ENCODE results near the gene ABCC4.

ABCC4 gene

DNA sequence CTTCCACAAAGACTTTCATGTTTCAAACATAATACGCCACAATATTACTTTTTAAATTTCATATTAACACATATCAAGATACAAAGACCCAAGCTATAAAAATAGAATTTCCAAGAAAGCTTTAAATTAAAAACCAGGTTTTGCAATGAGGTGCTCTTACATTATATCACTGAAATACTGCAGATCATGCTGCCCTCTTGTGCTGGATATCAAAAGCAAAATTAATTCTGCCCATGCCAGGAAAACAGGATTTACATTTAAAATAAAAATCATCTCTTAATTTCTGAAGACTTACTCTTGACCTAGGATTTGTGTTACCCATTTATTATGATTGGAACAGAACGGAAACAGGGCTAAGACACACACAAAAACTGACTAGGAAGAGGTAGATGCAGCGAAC is 145.0 kb downstream of the ABCC4 start:
- DNase-seq (ENCODE audit: low read depth): no peak

DNA sequence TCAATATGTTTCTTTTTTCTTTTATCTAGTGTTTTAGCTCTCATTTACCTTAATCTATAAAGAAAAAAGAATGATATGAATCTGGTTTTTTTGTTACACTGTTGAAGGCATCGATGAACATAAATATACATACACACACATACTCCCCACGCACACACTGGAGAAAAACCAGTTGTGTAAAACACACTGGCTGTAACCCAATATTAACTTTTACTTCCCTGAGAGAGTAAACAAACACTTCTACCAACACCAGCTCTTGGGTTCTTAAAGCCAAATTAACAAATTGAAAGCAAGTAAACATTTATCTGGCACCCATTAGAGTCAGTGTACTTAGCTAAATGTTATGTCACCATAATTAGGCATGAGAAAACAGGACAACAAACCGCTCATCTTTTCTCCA is 145.7 kb downstream of the ABCC4 start:
- DNase-seq (ENCODE audit: low read depth): no peak

DNA sequence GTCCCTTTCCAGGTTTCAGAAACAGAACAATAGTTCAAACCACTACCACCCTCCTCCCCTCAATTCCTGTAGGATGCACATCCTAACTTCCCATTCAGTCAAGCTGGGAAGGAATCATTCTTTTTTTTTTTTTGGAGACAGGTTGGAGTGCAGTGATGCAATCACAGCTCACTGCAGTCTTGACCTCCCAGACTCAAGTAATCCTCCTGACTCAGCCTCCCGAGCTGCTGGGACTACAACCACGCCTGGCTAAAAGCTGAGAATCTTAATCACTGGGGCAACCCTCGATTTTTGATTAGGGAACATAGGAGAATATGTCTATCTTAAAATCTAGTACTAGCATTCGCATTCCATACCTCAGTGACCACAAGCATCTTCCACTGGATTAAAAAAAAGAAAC is 146.2 kb downstream of the ABCC4 start:
- DNase-seq (ENCODE audit: low read depth): no peak

DNA sequence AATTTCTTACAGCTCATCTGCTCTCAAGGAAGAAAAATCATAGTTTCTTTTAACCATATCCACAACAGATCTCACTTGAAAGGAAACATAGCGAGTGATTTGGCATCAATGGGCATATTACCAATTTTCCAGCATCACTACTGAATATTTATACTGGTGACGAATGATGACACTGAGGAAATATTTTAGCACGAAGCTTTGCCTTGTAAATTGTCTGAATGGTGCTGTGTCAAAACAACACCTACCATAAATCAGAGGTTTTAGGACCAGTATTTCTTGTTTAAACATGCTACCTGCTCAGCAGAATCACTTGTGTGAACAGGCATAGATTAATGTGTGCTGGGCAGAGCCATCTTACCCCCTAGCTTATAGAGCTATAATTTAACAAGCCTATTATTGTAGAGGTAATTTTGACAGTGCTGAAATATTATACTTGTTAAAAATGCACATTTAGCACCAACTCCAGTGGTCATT is 146.8 kb downstream of the ABCC4 start:
- DNase-seq (ENCODE audit: low read depth): no peak

DNA sequence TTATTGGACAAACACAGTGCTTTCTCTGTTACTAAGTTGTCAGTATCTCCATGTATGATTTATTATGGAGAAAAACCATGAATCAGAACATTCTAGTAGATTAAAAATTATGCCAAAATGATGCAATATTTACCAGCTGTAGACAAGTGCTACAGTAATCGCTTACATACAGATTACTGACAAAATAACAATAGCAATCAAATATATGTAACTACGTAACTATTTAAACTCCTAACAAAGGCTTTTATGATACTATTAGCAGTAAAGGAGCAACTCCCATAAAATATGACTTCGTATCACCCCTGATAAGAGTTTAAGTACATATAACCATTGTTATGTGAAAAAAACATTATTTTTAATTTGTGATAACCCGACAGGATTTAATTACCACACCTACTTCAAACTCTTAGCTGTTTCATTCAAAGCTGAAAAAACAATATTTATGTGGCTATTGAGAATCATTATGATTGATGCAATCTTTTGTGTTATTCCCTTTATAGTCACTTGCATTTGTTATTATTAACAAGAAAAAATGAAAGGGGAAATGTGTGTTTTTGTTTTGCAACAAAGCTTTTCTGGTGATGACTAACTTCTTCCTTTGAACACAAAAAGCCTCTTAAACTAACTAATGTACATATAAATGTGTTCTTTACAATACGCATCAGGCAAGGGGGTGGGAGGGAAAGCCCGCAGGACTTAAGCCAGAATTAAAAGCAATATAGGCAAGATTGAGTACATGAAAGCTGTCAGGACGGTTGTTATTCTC is 147.4 kb downstream of the ABCC4 start:
- no peak for DNase-seq (ENCODE audit: low read depth)

DNA sequence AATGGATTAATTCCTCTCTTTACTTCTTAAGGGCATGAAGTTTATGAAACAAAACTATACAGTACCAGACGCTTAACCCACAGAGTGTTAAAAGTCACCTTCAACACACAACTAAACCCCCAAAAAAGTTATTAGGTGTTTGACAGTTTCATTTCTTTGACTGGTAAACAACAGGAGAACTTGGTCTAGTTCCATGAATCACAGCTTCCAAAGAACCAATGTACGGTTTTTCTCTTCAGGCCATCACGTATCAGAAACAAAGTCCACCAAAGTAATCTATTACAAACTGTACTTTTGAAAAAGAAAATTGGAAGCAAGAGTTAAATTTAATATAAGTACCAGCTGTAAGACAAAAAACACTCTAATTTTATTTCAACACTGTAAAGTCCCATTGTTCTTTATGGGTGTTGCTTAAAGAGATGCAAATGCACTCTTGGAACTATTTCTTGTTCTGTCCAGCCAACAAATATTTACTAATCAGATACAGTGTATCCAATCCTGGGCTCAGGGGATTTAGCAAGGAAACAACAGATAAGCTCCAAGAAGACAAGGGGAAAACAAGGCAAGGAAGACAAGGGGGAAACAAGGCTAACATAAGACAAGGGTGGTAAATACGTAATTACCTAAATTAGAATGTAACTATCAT is 149.2 kb downstream of the ABCC4 start:
- DNase-seq (ENCODE audit: low read depth): no peak

DNA sequence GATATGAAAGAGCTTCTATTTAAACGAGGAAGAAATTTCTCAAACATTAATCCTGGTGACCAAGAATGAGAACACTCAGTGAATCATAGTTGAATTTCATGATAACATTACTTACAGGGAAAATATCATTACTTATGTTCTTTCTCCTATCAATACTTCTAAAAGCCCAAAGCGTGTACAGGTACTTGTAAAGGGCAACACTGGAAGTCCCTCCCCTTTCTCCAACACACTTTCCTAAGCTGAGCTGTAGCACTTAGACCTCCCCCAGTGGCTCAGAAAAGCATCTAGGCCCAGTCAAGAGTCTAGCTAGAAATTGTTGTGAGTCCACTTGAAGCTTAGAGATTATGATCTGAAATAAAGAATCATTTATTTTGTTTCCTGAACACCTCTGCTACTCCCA is 150.7 kb downstream of the ABCC4 start:
- DNase-seq (ENCODE audit: low read depth): no peak

DNA sequence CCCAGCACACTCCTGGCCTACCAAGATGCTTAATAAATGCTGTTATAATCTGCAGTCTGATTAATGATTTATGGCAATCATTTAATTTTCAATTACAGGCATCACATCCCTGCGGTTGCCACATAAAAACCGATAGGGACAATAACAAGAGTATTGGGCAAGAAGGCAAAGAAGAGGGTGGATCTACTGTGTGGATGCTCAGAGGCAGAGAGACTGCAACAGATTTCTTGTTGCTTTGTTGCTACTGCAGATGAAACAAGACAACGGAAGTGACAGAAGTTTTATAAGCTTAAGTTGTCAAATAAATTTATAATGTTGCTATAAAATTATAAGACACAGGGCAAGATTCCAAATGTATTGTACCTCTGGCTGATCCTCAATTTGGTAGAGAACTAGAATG is 154.8 kb downstream of the ABCC4 start:
- DNase-seq (ENCODE audit: low read depth): no peak

DNA sequence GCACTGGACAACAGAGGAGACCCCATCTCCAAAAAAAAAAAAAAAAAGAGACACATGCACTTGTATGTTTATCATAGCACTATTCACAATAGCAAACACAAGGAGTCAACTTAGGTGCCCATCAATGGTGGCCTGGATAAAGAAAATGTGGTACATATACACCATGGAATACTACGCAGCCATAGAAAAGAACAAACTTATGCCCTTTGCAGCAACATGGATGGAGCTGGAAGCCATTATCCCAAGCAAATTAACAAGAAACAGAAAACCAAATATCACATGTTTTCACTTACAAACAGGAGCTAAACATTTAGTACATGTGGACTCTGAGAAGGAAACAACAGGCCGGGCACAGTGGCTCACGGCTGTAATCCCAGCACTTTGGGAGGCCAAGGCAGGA is 155.7 kb downstream of the ABCC4 start:
- no peak for DNase-seq (ENCODE audit: low read depth)

DNA sequence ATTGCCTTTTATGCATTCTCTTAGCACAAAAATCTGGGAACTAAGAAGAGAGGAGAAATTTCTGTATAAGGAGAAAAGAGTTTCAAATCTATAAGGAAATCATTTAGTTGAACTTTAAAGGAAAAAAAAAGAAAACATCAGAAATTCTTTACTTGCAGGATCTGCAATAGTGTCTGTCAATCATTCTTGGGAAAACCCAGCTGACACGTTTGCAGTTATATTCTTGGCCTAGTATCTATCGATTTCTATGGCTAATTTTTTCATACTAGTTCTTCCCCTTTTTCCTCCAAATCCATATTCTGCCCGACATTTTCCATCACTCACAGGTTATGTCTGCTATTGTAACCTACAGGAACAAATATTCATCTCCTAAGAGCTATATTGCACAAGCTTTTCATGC is 160.7 kb downstream of the ABCC4 start:
- DNase-seq (ENCODE audit: low read depth): no peak

DNA sequence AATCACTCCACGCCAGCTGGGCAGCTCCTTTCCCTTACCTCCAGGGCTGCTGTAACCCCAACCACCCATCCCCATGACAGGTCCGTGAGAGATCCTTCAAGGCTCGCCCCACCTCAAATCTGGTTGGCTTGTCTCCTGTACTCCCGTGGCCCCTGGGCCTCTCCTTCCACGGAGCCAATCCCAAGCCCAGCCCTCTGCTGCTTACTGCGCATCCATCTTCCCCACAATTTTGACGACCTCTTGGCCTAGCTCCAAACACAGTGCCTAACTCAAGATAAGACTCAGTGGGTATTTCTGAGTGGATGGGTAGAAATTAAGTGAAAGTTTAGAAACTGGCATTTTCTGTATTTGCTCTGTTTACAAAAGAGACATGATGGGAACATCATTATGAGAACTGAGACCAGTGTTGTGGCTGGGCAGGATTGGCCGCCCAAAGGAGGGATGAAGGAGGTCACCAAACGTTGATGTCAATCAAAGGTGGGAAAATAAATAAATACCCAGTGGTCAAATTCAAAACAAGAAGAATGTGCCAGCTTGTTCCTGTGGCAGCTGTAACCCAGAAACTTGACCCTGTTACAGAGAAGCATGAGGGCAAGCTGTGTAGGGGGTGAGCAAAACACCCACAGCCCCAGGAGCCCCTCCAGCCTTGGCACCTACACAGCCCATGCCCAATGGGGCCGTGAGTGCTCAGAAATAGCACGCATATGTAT is 162.2 kb downstream of the ABCC4 start:
- DNase-seq (ENCODE audit: low read depth): no peak

DNA sequence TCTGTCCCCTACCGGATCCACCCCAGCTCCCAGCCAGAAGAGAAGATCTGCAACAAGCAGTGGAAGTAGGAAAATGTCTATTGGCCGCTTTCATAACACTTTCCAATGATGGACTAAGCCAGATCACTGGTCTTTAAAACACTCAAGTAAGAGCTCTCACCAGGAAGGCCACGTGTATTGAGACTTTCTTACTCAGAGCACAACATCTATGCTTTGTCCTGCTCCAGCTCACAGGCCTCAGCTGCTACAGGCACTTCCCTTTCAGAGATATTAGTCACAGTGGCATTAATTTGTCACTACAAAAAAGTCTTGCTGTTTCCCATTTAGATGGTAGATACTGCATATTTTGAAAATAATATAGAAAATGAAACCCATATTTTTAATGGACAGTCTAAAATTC is 164.2 kb downstream of the ABCC4 start:
- no peak for DNase-seq (ENCODE audit: low read depth)

DNA sequence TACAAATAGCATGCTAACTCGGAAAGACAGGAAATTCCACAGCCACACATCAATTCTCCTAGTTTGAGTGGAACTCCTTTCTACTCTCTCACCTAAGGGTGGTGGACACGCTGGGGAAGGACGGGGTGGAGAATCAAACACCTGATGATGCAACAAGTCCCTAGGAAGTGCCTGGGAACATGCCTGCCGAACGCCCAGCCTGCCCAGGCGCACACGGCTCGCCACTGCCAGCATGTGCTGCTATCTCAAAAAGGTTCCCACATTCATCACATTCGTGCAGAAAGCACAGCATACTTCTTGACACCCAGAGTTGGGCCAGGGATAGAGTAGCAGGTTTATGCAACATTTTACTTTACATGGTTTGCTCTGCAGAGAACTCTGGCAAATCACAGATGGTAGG is 164.6 kb downstream of the ABCC4 start:
- no peak for DNase-seq (ENCODE audit: low read depth)

DNA sequence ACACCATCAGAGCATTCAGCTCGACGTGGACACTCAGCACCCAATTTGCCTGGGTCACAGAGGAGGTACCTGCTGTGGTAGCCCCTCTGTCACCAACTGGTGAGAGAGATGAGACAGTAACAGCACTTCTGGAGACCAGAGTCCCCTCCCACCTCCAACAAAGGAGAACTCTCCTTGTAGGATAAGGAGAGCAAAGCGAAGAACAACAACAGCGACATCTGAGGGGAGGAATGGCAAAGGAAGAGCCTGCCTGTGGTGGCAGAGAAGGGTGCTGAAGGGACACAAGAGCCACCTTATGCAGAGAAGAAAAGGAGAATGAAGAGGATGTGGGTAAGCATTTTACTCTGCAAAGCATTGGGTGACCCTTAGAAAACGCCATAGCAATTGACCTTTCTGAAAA is 167.8 kb downstream of the ABCC4 start:
- DNase-seq (ENCODE audit: low read depth): no peak

DNA sequence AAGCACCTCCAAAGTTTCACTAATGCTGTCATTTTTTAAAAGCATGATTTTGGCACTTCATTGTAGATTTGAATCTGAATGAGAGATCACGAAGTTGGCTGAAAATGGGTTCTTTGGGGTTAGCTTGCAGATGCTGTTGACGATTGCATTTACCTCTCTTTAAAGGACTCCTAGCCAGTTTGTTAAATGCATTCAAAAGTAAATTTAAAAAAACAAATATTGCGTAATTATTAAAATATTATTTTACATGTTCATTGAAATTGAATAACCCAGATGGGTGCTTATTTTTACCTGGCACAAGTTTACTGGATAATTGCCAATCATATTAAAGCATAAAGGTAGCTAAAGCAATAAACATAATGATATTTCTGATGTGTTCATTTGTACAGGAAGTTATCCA is 172.2 kb downstream of the ABCC4 start:
- DNase-seq (ENCODE audit: low read depth): no peak

DNA sequence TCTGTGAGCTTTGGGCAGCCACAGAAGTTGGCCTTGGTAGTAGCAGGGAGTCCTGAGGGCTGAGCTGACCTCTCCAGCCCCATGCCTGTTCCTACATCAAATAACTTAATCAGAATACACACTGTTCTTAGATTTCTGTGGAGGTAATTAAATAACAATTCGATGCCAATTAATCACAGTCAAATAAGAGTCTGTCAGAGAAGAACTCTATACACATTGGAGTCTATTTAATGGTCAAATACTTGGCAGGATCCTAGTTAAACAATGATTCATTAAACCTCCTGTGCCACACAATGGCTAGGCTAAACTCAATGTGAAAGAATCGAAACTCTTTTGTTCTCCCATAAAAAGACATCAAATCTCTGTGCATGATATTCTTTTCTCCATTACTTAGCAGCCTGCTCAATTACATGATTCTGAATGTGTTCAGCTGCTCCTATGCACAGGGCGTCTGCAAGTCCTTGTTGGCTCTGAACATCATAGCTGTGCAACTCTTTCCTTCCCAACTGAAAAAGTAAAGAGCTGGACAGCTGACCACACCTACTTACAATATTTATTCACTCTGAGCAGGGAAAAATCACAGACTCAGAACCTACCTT is 173.1 kb downstream of the ABCC4 start:
- no peak for DNase-seq (ENCODE audit: low read depth)

DNA sequence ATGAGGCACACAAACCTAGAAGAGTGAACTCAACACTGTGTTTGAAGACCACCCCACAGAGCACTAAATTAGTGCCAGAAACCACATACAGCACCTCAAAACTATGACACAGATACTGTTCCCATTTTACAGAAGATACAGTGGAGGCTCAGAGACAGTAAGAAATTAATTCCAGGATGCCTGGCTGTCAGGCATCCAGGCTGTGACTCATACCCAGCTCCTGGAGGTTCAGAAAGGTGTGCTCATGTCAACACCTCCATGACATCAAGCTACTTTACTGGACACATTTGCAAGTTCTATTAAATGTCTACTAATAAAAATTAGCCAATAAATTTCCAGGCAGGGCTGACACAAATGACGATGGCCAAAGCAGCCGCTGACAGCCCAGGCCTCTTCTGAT is 176.3 kb downstream of the ABCC4 start:
- DNase-seq (ENCODE audit: low read depth): no peak

DNA sequence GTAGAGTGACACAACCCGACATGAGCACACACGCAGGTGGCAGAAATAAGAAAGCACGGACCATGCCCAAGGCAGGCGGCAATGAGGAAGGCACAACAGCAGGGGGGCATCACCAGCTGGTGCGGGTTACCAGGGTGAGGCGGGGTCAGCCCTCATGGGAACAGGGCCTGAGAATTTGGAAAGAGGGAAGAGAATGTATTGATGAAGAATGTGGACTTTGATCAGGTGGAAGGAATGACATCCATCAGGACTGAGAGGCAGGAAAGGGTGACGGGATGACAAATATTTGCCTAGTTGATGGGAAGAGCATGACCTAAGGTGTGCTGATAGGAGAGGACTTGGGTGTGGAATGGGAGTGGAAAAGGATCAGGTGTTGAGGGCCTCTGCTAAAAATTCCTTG is 177.5 kb downstream of the ABCC4 start:
- no peak for DNase-seq (ENCODE audit: low read depth)

DNA sequence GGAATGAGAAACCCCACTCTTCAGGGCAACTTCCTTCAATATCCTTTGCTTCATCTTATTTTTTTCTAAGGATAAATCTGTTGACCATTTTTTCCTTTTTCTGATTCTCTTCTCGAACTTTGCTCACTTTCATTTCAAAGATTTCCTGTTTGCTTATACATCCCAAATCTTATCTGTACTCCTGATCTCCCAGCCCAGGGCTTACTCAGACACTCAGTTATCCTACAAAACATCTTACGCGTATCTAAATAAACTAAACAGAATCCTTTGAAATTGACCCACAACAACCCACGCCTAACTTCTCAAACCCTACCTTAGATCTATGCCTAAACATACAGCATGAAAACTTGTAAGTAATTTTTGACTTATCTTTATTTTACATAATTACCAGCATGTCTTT is 179.2 kb downstream of the ABCC4 start:
- no peak for DNase-seq (ENCODE audit: low read depth)

DNA sequence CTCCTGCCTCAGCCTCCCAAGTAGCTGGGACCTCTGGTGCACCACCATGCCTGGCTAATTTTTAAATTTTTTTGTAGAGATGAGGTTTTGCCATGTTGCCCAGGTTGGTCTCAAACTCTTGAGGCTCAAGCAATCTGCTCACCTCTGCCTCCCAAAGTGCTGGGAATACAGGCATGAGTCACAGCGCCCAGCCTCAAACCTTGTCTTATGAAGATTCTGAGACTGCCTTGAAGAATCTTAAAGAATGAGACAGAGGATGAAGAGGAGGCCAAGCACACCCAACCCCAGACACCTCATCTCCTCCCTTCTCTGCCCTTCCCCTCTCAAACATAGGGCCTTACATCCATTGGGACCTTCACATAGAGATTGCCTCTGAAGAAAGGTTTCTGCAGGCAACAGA is 179.7 kb downstream of the ABCC4 start:
- no peak for DNase-seq (ENCODE audit: low read depth)

DNA sequence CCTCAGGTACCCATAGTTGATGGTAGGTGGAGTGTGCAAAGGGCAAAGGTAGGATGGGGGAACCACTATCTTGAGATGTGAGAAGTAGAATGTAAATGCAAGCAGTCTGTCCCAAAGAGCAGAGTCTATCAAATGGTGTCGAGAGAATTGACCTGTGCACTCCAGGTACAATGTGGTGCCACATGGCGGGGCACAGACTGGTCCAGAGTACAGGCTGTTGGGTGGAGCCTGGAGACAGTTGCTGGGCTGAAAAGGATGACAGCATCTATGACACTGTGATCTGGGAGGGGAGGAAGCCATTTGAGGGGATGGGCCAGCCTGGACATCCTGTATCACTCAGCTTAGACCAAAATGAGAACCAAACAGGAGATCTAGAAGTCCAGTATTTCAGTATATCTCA is 180.6 kb downstream of the ABCC4 start:
- DNase-seq (ENCODE audit: low read depth): no peak

DNA sequence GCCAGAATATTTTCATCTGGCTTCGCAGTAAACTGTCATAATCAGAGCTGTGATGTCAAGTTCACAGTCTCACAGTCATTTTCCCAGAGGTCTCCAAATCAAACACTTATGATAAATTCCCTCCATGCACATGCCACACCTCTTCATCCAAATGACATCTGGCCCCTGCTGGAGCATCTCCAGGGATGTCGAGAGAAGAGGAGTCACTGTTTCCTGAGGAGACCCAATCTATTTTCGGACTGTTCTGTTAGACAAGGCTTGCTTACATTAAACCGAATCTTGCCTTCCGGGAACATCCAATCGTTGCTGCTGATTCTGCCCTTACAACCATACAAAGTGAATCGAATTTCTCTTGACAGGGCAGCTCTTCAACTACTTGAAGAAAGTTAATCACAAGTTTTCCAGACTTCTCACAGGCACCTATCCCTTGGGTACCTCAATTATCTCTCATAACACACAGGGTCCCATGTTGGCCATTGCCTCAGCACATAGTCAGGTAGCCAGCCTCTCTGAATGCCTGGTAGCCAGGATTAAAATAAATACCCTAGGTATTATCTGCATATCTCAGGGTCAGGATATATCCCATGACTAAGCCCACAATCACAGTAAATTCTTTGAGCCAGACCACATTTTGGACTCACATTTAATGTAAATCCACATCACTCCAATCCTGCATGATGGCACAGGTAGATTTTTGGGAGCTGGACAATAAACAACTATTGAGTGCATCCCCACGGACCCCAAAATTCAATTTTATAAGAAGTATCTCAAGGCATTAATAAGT is 182.5 kb downstream of the ABCC4 start:
- DNase-seq (ENCODE audit: low read depth): no peak
